Effector memory CD8-positive, alpha-beta T cell (primary cell): ENCODE data around the gene MARK3.
A peak's percentile ranks its signal among the peaks of the same experiment; 100 is the strongest.

Experiments used
- ATAC-seq: fragments of 150-1000 bp; cut with Tn5 transposase; replicated peaks from 2 replicates; pipeline ENCODE4 v1.10.0; 2021; ENCODE audit warnings: mild to moderate bottlenecking, moderate library complexity
- DNase-seq, 3 experiments: peaks; one replicate each; pipeline ENCODE4 v3.0.0; 2021
- H3K27ac Mint-ChIP-seq, 2 donors: one replicate each; pipeline ENCODE4 v1.8.0; 2022; ENCODE audit warnings: mild to moderate bottlenecking in 2 of 2, mixed read lengths in 2 of 2, moderate library complexity in 2 of 2
- H3K27me3 Mint-ChIP-seq, 2 donors: one replicate each; pipeline ENCODE4 v1.8.0; 2022; ENCODE audit warnings: mixed read lengths in 2 of 2
- H3K36me3 Mint-ChIP-seq: one replicate; pipeline ENCODE4 v1.8.0; 2022; ENCODE audit warnings: mild to moderate bottlenecking, moderate library complexity, mixed read lengths; ENCODE audit not compliant: insufficient read depth
- H3K4me1 Mint-ChIP-seq, 2 donors: one replicate each; pipeline ENCODE4 v1.8.0; 2022; ENCODE audit warnings: low read depth in 2 of 2, mixed read lengths in 2 of 2
- H3K4me3 Mint-ChIP-seq, 2 donors: one replicate each; pipeline ENCODE4 v1.8.0; 2022; ENCODE audit warnings: mild to moderate bottlenecking in 2 of 2, mixed read lengths in 2 of 2, moderate library complexity in 2 of 2
- H3K9me3 Mint-ChIP-seq, 2 donors: one replicate each; pipeline ENCODE4 v1.8.0; 2022; ENCODE audit warnings: mixed read lengths in 2 of 2

The MARK3 gene

DNA sequence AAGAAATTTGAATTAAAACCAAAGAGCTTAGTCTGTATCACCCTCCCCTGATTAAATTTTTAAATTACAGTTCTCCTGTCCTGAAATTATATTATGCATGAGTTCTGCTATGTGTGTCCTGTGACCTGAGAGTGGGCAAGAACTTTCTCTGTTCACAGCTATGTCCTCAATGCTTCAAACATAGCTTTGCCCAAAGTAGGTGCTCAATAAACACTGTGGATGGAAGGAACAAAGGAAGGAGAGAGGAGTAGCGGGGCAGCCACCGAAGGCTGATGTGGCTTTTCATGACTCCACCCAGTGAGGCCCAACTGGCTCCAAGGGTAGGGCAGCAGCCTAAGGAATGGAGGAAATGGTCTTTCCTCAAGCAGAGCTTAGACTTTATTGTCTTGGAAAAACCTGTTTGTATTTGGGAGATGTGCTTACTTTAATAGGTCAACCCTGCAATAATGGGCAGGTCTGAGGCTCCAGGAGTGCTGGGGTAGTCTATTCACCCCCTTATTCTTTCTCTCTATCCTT lies 7.6 kb upstream of the MARK3 start:
- DNase-seq (no peak), ATAC-seq (no peak)
- Mint-ChIP-seq H3K4me1 (peaks cover 2 to 6% of the 10 kb centered on the region in 2 donors), H3K27me3 (peaks cover 12 to 28% of the 10 kb centered on the region in 2 donors), H3K4me3 (no peak overlapping the region), H3K9me3 (no peaks in the 10 kb centered on the region), H3K27ac (no peak overlapping the region), H3K36me3 (no peaks in the 10 kb centered on the region)

DNA sequence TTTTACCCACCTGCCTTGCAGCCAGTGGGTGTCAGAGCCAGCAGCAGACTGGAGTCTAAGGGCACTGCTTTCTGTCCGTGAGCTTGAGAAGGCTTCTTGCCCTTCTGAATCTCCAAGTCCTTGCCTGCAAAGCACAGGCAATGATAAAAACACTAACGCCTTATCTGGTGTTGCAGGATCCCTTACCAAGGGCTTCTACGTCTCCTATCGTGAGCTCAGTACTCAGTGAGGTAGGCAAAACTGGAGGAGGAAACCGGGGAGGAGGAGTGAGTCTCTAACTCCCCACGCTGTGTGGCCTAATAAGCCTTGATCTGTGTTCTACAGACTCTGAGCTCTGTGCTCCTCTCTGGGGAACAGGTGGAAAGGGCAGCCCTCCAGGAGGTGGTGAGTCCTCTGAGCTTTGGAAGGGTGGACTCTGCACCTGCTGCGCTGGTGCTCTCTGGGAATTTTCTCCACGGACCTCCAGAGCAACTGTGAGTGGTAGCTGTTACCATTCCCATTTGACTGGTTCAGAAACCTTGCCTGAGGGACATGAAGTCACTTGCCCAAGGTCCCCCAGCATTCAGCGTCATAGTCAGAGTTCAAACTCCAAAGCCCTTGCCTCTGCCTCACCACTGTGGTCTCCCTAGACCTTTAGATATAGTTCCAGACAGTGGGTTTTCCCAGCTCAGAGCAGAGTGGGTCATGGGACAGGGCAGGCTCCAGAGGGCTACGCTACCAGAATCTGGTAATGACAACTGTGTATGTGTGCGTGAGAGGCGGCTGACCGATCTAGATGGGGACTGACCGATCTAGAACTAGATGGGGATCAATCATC lies 7.0 kb upstream of the MARK3 start:
- no peak overlapping the region for H3K4me3 Mint-ChIP-seq
- DNase-seq = no peak
- H3K9me3 Mint-ChIP-seq = no peaks in the 10 kb centered on the region
- peaks cover 5 to 9% of the 10 kb centered on the region in 2 donors for H3K4me1 Mint-ChIP-seq
- H3K36me3 Mint-ChIP-seq = no peaks in the 10 kb centered on the region
- H3K27ac Mint-ChIP-seq = no peak overlapping the region
- H3K27me3 Mint-ChIP-seq = peaks cover 12 to 24% of the 10 kb centered on the region in 2 donors
- no peak for ATAC-seq

GRCh38 chr14:103380719-103381377 lies 4.4 kb upstream of the MARK3 start:
- H3K27ac Mint-ChIP-seq = no peak overlapping the region
- H3K4me1 Mint-ChIP-seq = peaks cover 14 to 15% of the 10 kb centered on the region in 2 donors
- no peaks in the 10 kb centered on the region for H3K9me3 Mint-ChIP-seq
- H3K36me3 Mint-ChIP-seq = peaks cover 11% of the 10 kb centered on the region
- DNase-seq = no peak
- H3K4me3 Mint-ChIP-seq = no peak overlapping the region
- peaks cover 0 to 10% of the 10 kb centered on the region in 2 donors for H3K27me3 Mint-ChIP-seq
- ATAC-seq = no peak

GRCh38 chr14:103382376-103382775 lies 2.8 kb upstream of the MARK3 start:
- Mint-ChIP-seq H3K27me3 (peaks cover 0 to 10% of the 10 kb centered on the region in 2 donors), H3K4me3 (no peak overlapping the region), H3K4me1 (peaks cover 21 to 25% of the 10 kb centered on the region in 2 donors), H3K27ac (peak overlapping the region; percentile 17 to 30), H3K9me3 (no peaks in the 10 kb centered on the region), H3K36me3 (peaks cover 16% of the 10 kb centered on the region)
- no peak for DNase-seq
- ATAC-seq = no peak

DNA sequence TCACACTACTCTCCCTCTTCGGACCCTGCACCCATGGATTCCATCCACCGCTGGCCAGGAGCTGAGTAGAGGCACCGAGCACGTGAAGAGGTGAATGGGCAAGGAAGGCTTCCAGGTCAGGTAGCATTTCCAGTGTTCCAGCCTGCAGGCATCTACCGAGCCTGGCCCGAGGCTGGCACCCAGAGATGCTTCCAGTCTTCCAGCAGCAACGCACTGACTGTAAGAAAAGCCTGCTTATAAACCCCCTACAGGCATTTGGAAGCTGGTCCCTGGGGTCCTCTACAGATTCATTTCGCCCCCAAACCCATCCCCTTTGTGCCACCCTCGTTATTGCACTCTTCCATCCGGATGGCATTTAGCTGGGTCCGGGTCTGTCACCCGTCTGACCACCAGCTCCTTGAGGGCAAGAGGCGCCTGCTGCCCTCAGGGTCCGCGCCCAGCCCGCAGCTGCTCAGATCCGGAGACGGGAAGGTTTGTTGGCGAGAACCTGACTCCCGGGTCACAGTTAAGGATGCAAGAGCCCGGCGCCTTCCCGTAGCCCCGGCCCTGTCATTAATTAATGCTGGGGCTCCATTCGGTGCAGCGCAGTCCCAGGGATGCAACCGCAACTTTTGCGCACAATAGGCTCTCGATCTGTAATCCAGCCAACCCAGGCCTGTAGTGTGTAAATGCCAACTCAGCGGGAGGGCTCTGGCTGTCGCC lies 614 bp upstream of the MARK3 start:
- Mint-ChIP-seq H3K4me1 (peaks cover 35 to 42% of the 10 kb centered on the region in 2 donors), H3K9me3 (no peaks in the 10 kb centered on the region), H3K4me3 (peak overlapping the region; percentile 92 to 96), H3K27me3 (no peaks in the 10 kb centered on the region), H3K36me3 (peaks cover 19% of the 10 kb centered on the region), H3K27ac (peak overlapping the region; percentile 95 to 98)
- no peak for ATAC-seq
- DNase-seq = peak in 1 of 3 experiments; percentile 9

- Mint-ChIP-seq H3K4me1 (peaks cover 35 to 42% of the 10 kb centered on the region in 2 donors), H3K36me3 (peaks cover 19% of the 10 kb centered on the region), H3K27me3 (no peaks in the 10 kb centered on the region), H3K4me3 (peak overlapping the region; percentile 92 to 96), H3K27ac (peak overlapping the region; percentile 95 to 98), H3K9me3 (no peaks in the 10 kb centered on the region)
- ATAC-seq (no peak), DNase-seq (peak; percentile 15 to 31 (median 19))
Measured at GRCh38 chr14:103385929-103386712, 906 bp downstream of the MARK3 start.

- Mint-ChIP-seq H3K9me3 (no peaks in the 10 kb centered on the region), H3K4me3 (peak overlapping the region; percentile 92 to 96), H3K27me3 (no peaks in the 10 kb centered on the region), H3K27ac (peak overlapping the region; percentile 95 to 98), H3K36me3 (peaks cover 19% of the 10 kb centered on the region), H3K4me1 (peaks cover 35 to 41% of the 10 kb centered on the region in 2 donors)
- ATAC-seq (no peak), DNase-seq (no peak)
Measured at GRCh38 chr14:103386713-103387329, 1.6 kb downstream of the MARK3 start.

GRCh38 chr14:103388664-103389063 lies 3.4 kb downstream of the MARK3 start:
- Mint-ChIP-seq H3K27me3 (no peaks in the 10 kb centered on the region), H3K4me1 (peaks cover 32 to 36% of the 10 kb centered on the region in 2 donors), H3K4me3 (peak overlapping the region; percentile 92 to 96), H3K9me3 (no peaks in the 10 kb centered on the region), H3K27ac (peak overlapping the region; percentile 5 to 26), H3K36me3 (peaks cover 19% of the 10 kb centered on the region)
- DNase-seq (no peak), ATAC-seq (no peak)

- Mint-ChIP-seq H3K4me1 (peaks cover 37 to 48% of the 10 kb centered on the region in 2 donors), H3K27ac (no peak overlapping the region), H3K9me3 (no peaks in the 10 kb centered on the region), H3K4me3 (no peak overlapping the region), H3K27me3 (no peaks in the 10 kb centered on the region), H3K36me3 (peaks cover 10% of the 10 kb centered on the region)
- DNase-seq = no peak
- no peak for ATAC-seq
Measured at GRCh38 chr14:103390605-103391004, 5.4 kb downstream of the MARK3 start.

DNA sequence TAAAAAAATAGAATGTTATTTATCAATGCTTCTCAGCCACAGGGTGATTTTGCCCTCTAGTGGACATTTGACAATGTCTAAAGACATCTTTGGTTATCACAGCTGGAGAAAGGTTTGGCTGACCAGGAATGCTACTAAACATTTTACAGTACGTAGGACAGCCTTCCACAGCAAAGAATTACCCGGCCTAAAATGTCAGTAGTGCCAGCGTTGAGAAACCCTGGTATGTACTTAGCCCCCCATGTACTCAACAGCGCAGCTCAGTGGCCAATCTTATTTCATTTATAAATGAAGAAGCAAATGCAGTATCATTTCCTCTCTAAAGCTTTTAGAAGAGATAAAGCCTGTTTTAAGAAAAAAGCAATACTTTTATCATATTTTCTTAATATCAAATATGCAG lies 5.8 kb downstream of the MARK3 start:
- Mint-ChIP-seq H3K27ac (no peak overlapping the region), H3K4me1 (peaks cover 40 to 50% of the 10 kb centered on the region in 2 donors), H3K9me3 (no peaks in the 10 kb centered on the region), H3K36me3 (peaks cover 6% of the 10 kb centered on the region), H3K4me3 (no peak overlapping the region), H3K27me3 (no peaks in the 10 kb centered on the region)
- ATAC-seq = peak; percentile 82
- DNase-seq = peak; percentile 35 to 59 (median 53)

DNA sequence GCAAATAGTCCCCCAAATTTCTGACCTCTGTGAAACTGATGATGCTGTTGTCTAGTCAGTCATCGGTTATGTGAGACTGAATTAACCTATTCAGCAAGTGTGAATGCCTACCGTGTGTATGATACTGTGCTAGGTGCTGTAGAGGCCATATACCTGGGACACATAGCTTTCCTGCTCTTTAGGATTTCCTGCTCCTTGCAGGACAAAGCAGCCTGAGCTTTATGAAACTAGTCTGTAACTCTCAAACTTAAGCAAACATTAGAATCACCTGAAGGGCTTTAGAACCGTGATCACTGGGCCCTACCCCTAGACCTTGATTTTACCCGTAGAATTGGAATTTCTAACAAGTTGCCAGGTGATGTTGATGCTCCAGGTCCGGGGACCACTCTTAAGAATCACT lies 6.9 kb downstream of the MARK3 start:
- H3K27ac Mint-ChIP-seq = no peak overlapping the region
- no peak for ATAC-seq
- H3K36me3 Mint-ChIP-seq = peaks cover 3% of the 10 kb centered on the region
- H3K27me3 Mint-ChIP-seq = no peaks in the 10 kb centered on the region
- no peak for DNase-seq
- H3K4me1 Mint-ChIP-seq = peaks cover 41 to 52% of the 10 kb centered on the region in 2 donors
- no peak overlapping the region for H3K4me3 Mint-ChIP-seq
- H3K9me3 Mint-ChIP-seq = no peaks in the 10 kb centered on the region

DNA sequence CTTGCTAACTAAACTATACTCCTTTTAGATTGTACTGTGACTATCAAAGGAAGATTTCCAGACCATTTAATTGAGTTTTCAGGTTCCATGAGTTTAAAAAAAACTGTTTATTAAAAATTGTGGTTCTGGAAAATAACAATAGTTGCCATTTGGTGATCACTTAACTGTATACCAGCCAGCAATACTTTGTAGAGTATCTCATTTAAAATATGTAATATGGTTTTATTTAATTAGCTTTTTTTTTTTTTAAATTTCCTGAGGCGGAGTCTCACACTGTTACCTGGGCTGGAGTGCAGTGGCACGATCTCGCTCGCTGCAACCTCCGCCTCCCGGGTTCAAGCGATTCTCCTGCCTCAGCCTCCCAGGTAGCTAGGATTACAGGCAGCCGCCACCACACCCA lies 7.4 kb downstream of the MARK3 start:
- H3K4me3 Mint-ChIP-seq = no peak overlapping the region
- H3K27ac Mint-ChIP-seq = peak overlapping the region in 1 of 2 donors; percentile 29
- H3K27me3 Mint-ChIP-seq = no peaks in the 10 kb centered on the region
- DNase-seq (no peak), ATAC-seq (no peak)
- peaks cover 3% of the 10 kb centered on the region for H3K36me3 Mint-ChIP-seq
- no peaks in the 10 kb centered on the region for H3K9me3 Mint-ChIP-seq
- H3K4me1 Mint-ChIP-seq = peaks cover 39 to 54% of the 10 kb centered on the region in 2 donors
